ENCODE data around the gene BYSL.

Gene BYSL

DNA sequence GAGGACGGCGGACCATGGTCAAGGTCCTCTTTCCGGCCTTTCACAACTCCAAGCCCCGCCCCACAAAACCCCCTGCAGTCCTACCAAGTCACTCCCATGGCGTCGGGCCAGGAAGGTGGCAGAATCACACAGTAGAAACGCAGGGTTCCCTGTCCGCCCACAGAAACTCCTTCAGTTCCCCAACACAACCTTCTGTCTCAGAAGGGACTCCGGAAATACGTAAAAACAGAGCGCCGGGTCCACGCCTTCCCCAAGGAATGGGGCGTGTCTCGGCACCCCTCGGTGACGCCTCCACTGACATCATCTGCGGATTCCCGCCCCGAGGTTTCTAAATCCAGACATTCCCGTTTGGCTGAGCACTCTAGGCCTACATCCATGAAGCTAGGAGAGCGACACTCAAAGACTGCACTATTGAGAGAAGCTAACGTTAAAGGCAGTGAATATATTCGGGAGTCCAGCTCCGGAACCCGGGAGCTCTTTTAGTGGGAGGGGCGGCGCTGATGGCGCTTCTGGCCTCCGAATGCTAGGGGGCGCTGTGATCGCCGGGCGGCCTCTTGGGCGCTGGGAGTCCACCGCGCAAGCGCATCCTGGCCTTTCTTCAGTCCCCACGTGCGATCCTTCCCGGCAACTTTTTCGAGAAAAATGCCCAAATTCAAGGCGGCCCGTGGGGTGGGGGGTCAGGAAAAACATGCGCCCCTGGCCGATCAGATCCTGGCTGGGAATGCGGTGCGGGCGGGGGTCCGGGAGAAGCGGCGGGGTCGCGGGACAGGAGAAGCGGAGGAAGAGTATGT is at the start of gene BYSL, which contains the start of gene MED20:
Gene BYSL (plus strand): TSS at position 579 of the 791 bp plus-strand sequence. CDS start 64 bp downstream, at position 643.
Gene MED20 (minus strand): TSS at position 219 of the 791 bp plus-strand sequence. CDS start 121 bp downstream, at position 98.
- DNase-seq (ENCODE audit: low read depth) = peak; percentile 90

GRCh38 chr6:41871691-41872090 is 49.6 kb upstream of the BYSL start:
- DNase-seq (ENCODE audit: low read depth) = no peak

- DNase-seq (ENCODE audit: low read depth) = no peak
Observed at GRCh38 chr6:41872147-41872546, 49.2 kb upstream of the BYSL start.

DNA sequence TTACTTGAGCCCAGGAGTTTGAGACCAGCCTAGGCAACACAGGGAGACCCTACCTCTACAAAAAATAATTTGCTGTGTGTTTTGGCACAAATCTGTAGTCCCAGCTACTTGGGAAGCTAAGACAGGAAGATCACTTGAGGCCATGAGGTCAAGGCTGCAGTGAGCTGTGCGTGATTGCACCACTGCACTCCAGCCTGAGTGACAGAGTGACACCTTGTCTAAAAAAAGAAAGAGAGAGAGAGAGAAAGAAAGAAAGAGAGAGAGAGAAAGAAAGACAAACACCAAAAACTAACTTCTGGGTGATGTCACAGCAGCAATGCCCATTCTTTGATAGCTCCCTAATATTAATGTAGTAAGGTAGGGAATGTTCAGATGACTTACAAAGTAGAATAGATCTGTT is 46.6 kb upstream of the BYSL start:
- DNase-seq (ENCODE audit: low read depth) = no peak

GRCh38 chr6:41877051-41877680 is 44.1 kb upstream of the BYSL start:
- DNase-seq (ENCODE audit: low read depth) = no peak

- no peak for DNase-seq (ENCODE audit: low read depth)
Observed at GRCh38 chr6:41878246-41878645, 43.1 kb upstream of the BYSL start.

DNA sequence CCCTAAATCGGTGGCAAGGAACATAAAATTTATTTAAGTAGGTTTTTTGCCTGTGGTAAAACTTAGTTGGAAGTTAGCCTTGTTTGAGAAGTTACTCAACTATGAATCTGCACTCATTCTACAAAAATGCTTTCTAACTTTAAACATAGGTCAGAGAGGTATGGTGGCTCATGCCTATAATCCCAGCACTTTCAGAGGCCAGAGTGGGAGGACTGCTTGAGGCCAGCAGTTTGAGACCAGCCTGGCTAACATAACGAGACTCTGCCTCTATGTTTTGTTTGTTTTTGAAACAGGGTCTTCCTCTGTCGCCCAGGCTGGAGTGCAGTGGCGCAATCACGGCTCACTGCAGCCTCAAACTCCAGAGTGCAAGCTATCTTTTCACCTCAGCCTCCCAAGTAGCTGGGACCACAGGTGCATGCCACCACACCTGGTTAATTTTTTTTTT is 42.3 kb upstream of the BYSL start:
- no peak for DNase-seq (ENCODE audit: low read depth)

- DNase-seq (ENCODE audit: low read depth) = no peak
Observed at GRCh38 chr6:41881506-41881905, 39.8 kb upstream of the BYSL start.

DNA sequence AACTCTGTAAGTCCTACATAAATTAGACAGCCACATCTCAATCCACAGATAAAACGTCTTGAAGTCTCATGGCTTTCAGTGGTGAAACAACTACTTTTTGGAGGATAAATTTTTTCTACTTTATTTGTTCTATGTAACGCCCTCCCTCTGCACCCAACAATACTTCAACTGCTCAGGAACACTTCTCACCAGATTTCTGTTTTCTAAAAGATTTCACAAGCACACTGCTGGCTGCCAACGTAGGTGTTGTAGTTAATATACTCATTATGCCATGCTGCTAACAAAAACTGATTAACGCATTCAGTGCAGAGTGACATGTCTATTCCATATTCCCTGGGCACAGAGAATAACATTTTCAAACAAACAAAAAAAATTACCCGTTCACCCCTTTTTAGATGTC is 36.3 kb upstream of the BYSL start:
- DNase-seq (ENCODE audit: low read depth) = no peak

DNA sequence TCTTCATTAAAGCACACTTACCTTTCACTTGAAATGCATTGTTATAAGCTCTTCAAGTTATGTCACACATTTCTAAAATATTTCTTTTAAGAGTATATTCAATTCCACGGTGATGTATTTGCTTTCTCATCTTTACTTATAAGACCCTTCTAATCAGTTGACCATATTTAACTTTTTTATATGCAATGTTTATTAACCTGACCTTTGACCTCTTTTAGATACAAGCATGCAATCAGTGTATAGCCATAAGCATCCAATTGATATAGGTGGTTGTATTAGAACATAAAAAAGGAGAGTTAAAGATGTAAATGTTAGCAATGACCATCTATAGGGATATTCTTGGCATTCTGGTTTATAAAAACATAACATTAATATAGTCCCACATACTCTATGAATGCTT is 35.4 kb upstream of the BYSL start:
- no peak for DNase-seq (ENCODE audit: low read depth)

DNA sequence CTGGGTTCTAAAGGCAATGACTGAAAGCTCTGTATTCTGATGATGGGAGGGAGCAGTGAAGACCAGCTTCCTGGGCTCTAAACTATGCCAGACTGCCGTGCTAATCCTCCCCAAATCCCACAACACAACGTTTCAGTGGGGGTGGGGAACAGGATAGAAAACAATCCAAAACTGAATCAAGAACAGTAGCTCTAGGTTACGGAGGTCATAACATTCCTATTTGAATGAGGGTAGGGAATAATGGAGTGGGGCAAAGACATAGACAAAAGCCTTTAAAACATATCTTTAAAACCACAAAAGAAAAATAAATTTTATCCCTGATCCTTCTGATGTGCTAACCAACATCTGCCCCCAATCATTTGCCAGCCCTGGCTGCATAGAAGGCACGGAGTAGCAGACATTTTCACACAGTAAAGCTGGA is 34.0 kb upstream of the BYSL start:
- no peak for DNase-seq (ENCODE audit: low read depth)

GRCh38 chr6:41892921-41893564 is 28.3 kb upstream of the BYSL start:
- DNase-seq (ENCODE audit: low read depth) = no peak

- no peak for DNase-seq (ENCODE audit: low read depth)
Observed at GRCh38 chr6:41894366-41895299, 26.7 kb upstream of the BYSL start.

GRCh38 chr6:41895300-41896233 is 25.7 kb upstream of the BYSL start, which contains the start of gene USP49:
Gene USP49 (minus strand): TSS chr6:41895375. CDS start chr6:41806983, 88,392 bp downstream.
- DNase-seq (ENCODE audit: low read depth) = peak; percentile 84

- DNase-seq (ENCODE audit: low read depth) = no peak
Observed at GRCh38 chr6:41896281-41896680, 25.0 kb upstream of the BYSL start.

GRCh38 chr6:41900861-41901260 is 20.4 kb upstream of the BYSL start:
- no peak for DNase-seq (ENCODE audit: low read depth)

- peak; percentile 28 for DNase-seq (ENCODE audit: low read depth)
Observed at GRCh38 chr6:41901882-41902519, 19.3 kb upstream of the BYSL start.

DNA sequence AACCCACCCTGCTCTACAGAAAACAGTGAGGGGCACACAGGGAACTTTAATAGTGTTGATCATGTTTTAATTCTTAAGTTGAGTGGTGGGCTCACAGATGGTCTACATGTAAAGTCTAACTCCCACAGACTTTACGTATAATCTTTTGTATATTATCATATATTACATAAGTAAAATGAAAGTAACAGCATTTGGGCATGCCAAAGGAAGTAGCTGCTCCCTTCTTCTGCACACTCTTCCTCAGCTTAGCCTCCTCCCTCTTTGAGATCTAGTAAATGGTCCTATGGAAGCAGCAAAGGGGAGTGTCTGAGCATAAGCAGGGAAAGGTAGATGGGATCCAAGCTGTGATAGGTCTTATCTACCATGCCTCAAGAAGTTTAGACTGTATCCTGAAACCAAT is 11.6 kb upstream of the BYSL start:
- no peak for DNase-seq (ENCODE audit: low read depth)

DNA sequence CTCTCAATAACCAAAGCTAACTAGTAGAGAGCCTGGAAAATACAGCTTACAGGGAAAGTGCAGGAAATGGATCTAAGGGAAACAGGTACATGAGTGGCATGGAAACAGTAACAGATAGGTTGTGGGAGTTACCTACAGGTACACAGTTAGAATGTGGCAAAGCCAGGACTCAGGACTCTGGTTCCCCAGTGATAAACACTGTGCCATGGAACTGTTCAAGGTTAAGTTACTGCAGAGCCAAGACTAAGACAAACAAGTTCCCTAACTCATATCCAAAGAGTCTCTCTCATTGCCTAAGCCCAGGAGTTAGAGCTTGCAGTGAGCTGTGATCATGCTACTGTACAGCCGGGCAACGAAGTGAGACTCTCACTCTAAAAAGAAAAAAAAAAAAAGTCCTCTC is 7.0 kb upstream of the BYSL start:
- no peak for DNase-seq (ENCODE audit: low read depth)
